ENCODE results near the gene MAS1. TPM values are rescaled to one million over a fixed set of nuclear protein-coding genes. Genes with fewer than 3 reads are reported as not detected.
A peak's percentile ranks its signal among the peaks of the same experiment; 100 is the strongest.

MAS1 gene
- total and polyA plus RNA-seq, 12 donors: 0.02 to 0.04 (median 0.02) TPM; not detected in 7

DNA sequence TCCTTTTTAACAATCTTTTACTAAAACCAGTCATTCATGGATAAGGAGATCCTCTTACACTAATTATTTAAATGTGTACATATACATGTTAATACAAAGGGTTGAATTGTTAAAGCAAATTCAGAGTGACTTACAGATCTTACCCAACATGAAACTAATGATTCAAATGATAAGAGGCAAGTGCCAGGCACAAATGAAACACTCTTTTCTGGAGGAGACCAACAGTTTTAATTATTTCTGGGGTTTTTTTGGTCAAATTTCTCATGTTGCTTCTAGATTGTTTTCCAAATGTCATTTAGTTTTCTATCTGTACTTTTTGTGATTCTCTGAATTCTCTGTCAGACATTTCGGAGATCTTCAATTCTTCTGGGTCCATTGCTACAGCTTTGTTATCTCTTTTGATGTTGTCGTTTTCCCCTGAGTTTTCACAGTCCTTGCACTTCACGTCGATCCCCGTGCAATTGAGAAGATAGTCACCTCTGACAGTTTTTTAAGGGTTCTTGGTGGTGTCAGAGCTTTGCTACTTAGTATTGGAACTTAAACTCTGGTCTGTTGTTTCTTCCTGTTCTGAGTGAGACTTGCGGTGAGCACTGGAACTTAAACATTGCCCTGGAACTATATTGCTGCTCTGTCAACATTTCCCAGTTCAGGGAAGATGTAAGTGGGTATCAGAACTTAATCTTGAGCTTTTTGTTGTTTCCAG lies 23.2 kb downstream of the MAS1 start:
- ATAC-seq: no peak
- H3K36me3 ChIP-seq: no peaks in the 10 kb centered on the region
- peaks cover 0 to 2% (median 0%) of the 10 kb centered on the region in 9 donors for H3K4me1 ChIP-seq
- TF ChIP-seq, protein P1, sequence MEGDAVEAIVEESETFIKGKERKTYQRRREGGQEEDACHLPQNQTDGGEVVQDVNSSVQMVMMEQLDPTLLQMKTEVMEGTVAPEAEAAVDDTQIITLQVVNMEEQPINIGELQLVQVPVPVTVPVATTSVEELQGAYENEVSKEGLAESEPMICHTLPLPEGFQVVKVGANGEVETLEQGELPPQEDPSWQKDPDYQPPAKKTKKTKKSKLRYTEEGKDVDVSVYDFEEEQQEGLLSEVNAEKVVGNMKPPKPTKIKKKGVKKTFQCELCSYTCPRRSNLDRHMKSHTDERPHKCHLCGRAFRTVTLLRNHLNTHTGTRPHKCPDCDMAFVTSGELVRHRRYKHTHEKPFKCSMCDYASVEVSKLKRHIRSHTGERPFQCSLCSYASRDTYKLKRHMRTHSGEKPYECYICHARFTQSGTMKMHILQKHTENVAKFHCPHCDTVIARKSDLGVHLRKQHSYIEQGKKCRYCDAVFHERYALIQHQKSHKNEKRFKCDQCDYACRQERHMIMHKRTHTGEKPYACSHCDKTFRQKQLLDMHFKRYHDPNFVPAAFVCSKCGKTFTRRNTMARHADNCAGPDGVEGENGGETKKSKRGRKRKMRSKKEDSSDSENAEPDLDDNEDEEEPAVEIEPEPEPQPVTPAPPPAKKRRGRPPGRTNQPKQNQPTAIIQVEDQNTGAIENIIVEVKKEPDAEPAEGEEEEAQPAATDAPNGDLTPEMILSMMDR (IDR thresholded peaks at IDR 0.05): no peak
- intact Hi-C loops (cut with DNase I): no loop called here
- no peak overlapping the region for H3K4me3 ChIP-seq
- DNase-seq: no peak
- H3K9me3 ChIP-seq: no peaks in the 10 kb centered on the region
- 64 to 72% methylated on average over 6 of the region's 6 CpGs for WGBS, 2 donors
- H3K27ac ChIP-seq: no peak overlapping the region
- H3K27me3 ChIP-seq: peaks cover 0 to 34% (median 0%) of the 10 kb centered on the region in 7 donors

GRCh38 chr6:159914565-159914923 lies 23.8 kb downstream of the MAS1 start:
- intact Hi-C loops (cut with DNase I): no loop called here
- Histone ChIP-seq H3K4me3 (no peak overlapping the region), H3K9me3 (no peaks in the 10 kb centered on the region), H3K27me3 (peaks cover 0 to 31% (median 0%) of the 10 kb centered on the region in 7 donors), H3K4me1 (no peaks in the 10 kb centered on the region), H3K27ac (no peak overlapping the region), H3K36me3 (no peaks in the 10 kb centered on the region)
- DNase-seq: no peak
- TF ChIP-seq, protein P1 (IDR thresholded peaks at IDR 0.05): no peak
- WGBS, 2 donors: 81 to 88% methylated on average over 3 of the region's 3 CpGs
- ATAC-seq: no peak

GRCh38 chr6:159915397-159915796 lies 24.6 kb downstream of the MAS1 start:
- WGBS, 2 donors: 76 to 80% methylated on average over 2 of the region's 2 CpGs
- TF ChIP-seq, protein P1 (IDR thresholded peaks at IDR 0.05): no peak
- H3K27ac ChIP-seq: no peak overlapping the region
- intact Hi-C loops (cut with DNase I): no loop called here
- no peaks in the 10 kb centered on the region for H3K36me3 ChIP-seq
- no peaks in the 10 kb centered on the region for H3K4me1 ChIP-seq
- no peak overlapping the region for H3K4me3 ChIP-seq
- peak in 1 of 8 donors; percentile 39 for ATAC-seq
- H3K9me3 ChIP-seq: no peaks in the 10 kb centered on the region
- no peak for DNase-seq
- peaks cover 0 to 26% (median 0%) of the 10 kb centered on the region in 7 donors for H3K27me3 ChIP-seq

GRCh38 chr6:159916237-159916636 lies 25.4 kb downstream of the MAS1 start:
- TF ChIP-seq, protein P1 (IDR thresholded peaks at IDR 0.05): no peak
- 95% methylated on average over 4 of the region's 4 CpGs for WGBS, 2 donors
- H3K27ac ChIP-seq: no peak overlapping the region
- H3K9me3 ChIP-seq: no peaks in the 10 kb centered on the region
- intact Hi-C loops (cut with DNase I): no loop called here
- peaks cover 0 to 21% (median 0%) of the 10 kb centered on the region in 7 donors for H3K27me3 ChIP-seq
- ATAC-seq (no peak), DNase-seq (no peak)
- no peaks in the 10 kb centered on the region for H3K36me3 ChIP-seq
- H3K4me3 ChIP-seq: no peak overlapping the region
- no peaks in the 10 kb centered on the region for H3K4me1 ChIP-seq

Measured in heart right ventricle (tissue), 16 donors.